ENCODE measurements around the gene MANEA.

Gene MANEA

DNA sequence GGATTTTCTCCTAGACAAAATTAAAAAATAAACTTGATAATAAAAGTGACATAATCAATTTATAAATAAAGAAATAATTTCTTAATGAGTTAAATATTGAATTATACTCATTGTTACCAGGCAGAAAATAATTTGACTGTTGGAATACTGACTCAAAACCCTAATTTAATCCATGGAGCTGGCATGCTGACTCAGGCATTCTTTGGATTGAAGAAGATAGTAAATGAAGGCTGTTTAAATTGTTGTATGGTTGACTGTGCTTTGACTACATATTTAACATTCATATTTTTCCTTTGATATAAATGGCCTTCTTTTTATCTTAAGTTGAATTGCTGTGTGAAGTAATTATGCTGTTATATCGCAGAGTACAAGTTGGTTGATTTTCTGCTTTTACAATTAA lies 11.7 kb downstream of the MANEA start:
- DNase-seq (ENCODE audit: extremely low read depth, insufficient read length) = no peak
- no peaks in the 10 kb centered on the region for H3K27me3 ChIP-seq (replicated peaks; ENCODE audit: control insufficient read depth, insufficient read depth, low read length)
- no peaks in the 10 kb centered on the region for H3K36me3 ChIP-seq (ENCODE audit: control insufficient read depth, insufficient read depth, low read length)
- TF ChIP-seq, protein P1, sequence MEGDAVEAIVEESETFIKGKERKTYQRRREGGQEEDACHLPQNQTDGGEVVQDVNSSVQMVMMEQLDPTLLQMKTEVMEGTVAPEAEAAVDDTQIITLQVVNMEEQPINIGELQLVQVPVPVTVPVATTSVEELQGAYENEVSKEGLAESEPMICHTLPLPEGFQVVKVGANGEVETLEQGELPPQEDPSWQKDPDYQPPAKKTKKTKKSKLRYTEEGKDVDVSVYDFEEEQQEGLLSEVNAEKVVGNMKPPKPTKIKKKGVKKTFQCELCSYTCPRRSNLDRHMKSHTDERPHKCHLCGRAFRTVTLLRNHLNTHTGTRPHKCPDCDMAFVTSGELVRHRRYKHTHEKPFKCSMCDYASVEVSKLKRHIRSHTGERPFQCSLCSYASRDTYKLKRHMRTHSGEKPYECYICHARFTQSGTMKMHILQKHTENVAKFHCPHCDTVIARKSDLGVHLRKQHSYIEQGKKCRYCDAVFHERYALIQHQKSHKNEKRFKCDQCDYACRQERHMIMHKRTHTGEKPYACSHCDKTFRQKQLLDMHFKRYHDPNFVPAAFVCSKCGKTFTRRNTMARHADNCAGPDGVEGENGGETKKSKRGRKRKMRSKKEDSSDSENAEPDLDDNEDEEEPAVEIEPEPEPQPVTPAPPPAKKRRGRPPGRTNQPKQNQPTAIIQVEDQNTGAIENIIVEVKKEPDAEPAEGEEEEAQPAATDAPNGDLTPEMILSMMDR (IDR thresholded peaks at IDR 0.05; ENCODE audit: insufficient read depth, low read length, poor library complexity, severe bottlenecking) = no peak
- H3K4me3 ChIP-seq (replicated peaks; ENCODE audit: low read depth, low read length) = no peak overlapping the region

DNA sequence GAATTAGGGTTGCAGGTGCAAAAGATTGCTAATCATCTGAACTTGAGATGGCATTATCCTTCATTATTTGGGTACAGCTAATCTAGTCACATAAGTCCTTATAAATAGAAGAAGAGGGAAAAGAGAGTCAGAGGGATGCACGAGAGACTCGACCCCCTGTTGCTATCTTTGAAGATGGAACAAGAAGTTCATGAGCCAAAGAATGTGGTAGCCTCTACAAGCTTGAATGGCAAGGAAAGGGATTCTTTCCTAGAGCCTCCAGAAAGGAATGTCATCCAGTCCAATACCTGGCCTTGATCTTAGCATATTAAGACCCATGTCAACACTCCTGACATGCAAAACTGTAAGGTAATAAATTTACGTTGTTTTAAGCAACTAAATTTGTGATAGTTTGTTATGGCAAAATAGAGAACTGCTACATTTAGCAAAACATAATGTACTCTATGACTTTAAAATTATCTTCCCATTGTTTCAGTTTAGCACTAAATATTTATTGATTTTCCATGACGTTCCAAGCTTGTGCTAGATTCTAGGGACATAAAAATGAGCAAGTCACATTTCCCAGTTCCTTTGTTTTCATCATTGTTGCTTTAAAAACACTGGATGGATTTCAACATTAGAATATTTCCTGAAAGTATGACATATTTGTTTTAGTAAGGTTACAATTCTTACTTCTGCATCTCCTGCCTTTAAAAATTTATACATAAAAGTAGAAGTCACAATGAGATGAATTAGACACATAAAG lies 12.7 kb downstream of the MANEA start:
- no peaks in the 10 kb centered on the region for H3K36me3 ChIP-seq (ENCODE audit: control insufficient read depth, insufficient read depth, low read length)
- no peaks in the 10 kb centered on the region for H3K27me3 ChIP-seq (replicated peaks; ENCODE audit: control insufficient read depth, insufficient read depth, low read length)
- no peak overlapping the region for H3K4me3 ChIP-seq (replicated peaks; ENCODE audit: low read depth, low read length)
- TF ChIP-seq, protein P1 (IDR thresholded peaks at IDR 0.05; ENCODE audit: insufficient read depth, low read length, poor library complexity, severe bottlenecking) = no peak
- no peak for DNase-seq (ENCODE audit: extremely low read depth, insufficient read length)

DNA sequence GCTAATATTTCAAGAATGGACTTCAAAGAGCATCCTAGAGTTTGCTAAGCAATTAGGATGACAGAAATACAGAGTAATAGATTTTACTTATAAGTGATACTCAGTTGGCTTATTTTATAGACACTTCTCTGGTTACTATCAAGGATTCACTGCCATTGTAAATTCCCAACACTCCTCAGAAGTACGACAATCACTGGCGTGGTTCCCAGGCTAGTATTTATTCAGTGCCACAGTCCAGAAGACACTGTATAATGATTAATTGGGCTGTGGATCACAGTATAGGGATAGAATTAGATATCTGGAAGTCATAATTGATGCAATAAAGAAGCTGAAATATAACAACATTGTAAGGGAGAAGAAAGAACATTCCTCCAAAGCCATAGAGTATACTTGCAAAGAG lies 15.7 kb downstream of the MANEA start:
- H3K27me3 ChIP-seq (replicated peaks; ENCODE audit: control insufficient read depth, insufficient read depth, low read length) = no peaks in the 10 kb centered on the region
- TF ChIP-seq, protein P1 (IDR thresholded peaks at IDR 0.05; ENCODE audit: insufficient read depth, low read length, poor library complexity, severe bottlenecking) = no peak
- H3K4me3 ChIP-seq (replicated peaks; ENCODE audit: low read depth, low read length) = no peak overlapping the region
- no peaks in the 10 kb centered on the region for H3K36me3 ChIP-seq (ENCODE audit: control insufficient read depth, insufficient read depth, low read length)
- DNase-seq (ENCODE audit: extremely low read depth, insufficient read length) = no peak

DNA sequence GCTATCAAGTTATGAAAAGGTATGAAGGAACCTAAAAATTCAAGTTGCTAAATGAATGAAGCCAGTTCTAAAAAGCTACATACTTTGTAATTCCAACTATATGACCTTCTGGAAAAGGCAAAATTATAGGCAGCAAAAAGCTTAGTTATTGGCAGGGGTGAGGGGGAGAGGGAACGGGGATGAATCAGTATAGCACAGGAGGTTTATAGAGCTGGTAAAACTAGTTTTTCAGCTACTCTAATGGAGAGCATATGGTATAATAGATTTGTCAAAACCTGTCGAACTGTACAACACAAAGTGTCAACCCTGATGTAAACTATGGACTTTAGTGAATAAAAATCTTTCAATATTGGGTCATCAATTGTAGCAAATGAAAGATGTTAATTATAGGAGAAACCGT lies 18.7 kb downstream of the MANEA start:
- Histone ChIP-seq H3K36me3 (ENCODE audit: control insufficient read depth, insufficient read depth, low read length) (no peaks in the 10 kb centered on the region), H3K4me3 (replicated peaks; ENCODE audit: low read depth, low read length) (no peak overlapping the region), H3K27me3 (replicated peaks; ENCODE audit: control insufficient read depth, insufficient read depth, low read length) (no peaks in the 10 kb centered on the region)
- DNase-seq (ENCODE audit: extremely low read depth, insufficient read length) = no peak
- TF ChIP-seq, protein P1 (IDR thresholded peaks at IDR 0.05; ENCODE audit: insufficient read depth, low read length, poor library complexity, severe bottlenecking) = no peak

DNA sequence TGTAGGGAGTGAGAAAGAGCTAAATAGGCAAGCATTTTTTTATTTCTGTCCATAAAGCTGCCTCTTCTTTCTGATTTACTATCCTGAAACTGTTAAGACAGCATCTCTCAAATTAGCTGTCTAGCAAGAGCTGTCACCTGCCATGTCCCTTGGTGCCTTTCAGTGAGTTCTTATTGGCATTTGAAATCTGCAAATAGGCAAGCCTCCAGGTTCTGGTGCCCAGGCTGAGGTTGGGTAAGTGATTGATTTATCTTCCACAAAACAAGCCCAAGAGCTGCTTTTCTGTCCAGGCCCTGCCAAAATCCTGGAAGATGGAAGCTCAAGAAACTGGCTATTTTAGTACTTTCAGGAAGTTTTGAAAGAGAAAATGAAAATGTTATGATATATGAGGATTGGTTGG lies 22.4 kb downstream of the MANEA start:
- Histone ChIP-seq H3K4me3 (replicated peaks; ENCODE audit: low read depth, low read length) (no peak overlapping the region), H3K27me3 (replicated peaks; ENCODE audit: control insufficient read depth, insufficient read depth, low read length) (no peaks in the 10 kb centered on the region), H3K36me3 (ENCODE audit: control insufficient read depth, insufficient read depth, low read length) (no peaks in the 10 kb centered on the region)
- TF ChIP-seq, protein P1 (IDR thresholded peaks at IDR 0.05; ENCODE audit: insufficient read depth, low read length, poor library complexity, severe bottlenecking) = no peak
- DNase-seq (ENCODE audit: extremely low read depth, insufficient read length) = no peak

DNA sequence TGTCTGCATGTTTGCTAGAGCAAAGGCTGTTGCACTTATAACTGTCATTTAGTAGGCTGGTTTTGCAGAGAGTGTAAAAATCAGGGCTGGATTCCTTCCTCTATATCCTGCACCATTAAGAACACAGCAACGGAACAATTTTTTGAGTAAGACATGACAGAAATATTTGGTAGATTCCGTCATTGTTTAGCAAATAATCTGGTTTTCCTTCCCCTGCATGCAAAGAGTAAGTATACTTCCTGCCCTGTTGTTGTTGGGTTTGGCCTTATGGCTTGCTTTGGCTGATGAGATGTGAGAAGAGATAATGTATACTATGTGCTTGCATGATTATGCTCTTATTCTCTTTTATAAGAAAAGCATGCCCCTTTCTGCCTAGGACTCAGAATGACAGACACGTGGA lies 23.8 kb downstream of the MANEA start:
- no peak overlapping the region for H3K4me3 ChIP-seq (replicated peaks; ENCODE audit: low read depth, low read length)
- H3K27me3 ChIP-seq (replicated peaks; ENCODE audit: control insufficient read depth, insufficient read depth, low read length) = no peaks in the 10 kb centered on the region
- H3K36me3 ChIP-seq (ENCODE audit: control insufficient read depth, insufficient read depth, low read length) = no peaks in the 10 kb centered on the region
- TF ChIP-seq, protein P1 (IDR thresholded peaks at IDR 0.05; ENCODE audit: insufficient read depth, low read length, poor library complexity, severe bottlenecking) = no peak
- DNase-seq (ENCODE audit: extremely low read depth, insufficient read length) = no peak

Data from GM06990 (cell line).